OCI-LY7 (cell line): ENCODE results near the gene PARP6. TPM values are rescaled to one million over a fixed set of nuclear protein-coding genes. Genes with fewer than 3 reads are reported as not detected.

ENCODE experiments used
- BruUV-seq: library from RNA; stranded (reverse); fragments of 400-500 nt; replicated peaks from 2 replicates; lab custom pipeline; 2021; lab: Mats Ljungman, UMichigan
- CTCF ChIA-PET: fragments of 300-600 bp; sonication (Branson Sonifier 250); formaldehyde crosslinking; loops from one replicate; lab custom pipeline; 2022; ENCODE audit warnings: antibody characterized with exemption; ENCODE audit not compliant: unreplicated experiment; lab: Charles Lee
- POLR2A ChIA-PET: fragments of 300-600 bp; sonication (Branson Sonifier 250); formaldehyde crosslinking; loops from one replicate; lab custom pipeline; 2022; ENCODE audit warnings: antibody characterized with exemption; lab: Charles Lee
- DNase-seq: peaks from one replicate; pipeline ENCODE4 v3.0.0-alpha.2; 2015; ENCODE audit warnings: low spot score
- H2AFZ ChIP-seq: fragments of 200-600 bp; sonication (generic), shearing (Covaris generic); 2 replicates; pipeline ENCODE4 v1.6.1; 2014; ENCODE audit warnings: mild to moderate bottlenecking, antibody characterized with exemption, low read length, moderate library complexity
- H3K27ac ChIP-seq: fragments of 200-600 bp; sonication (generic); 2 replicates; pipeline ENCODE4 v1.5.1; 2014; ENCODE audit warnings: mixed run types, low read depth, mild to moderate bottlenecking, moderate library complexity, low read length, inconsistent platforms; ENCODE audit not compliant: poor library complexity, severe bottlenecking
- H3K36me3 ChIP-seq: fragments of 200-600 bp; sonication (generic); 2 replicates; pipeline ENCODE4 v1.6.1; 2014; ENCODE audit warnings: mild to moderate bottlenecking, antibody characterized with exemption, low read length, moderate library complexity, mixed read lengths; ENCODE audit not compliant: insufficient read depth
- H3K4me1 ChIP-seq: fragments of 200-600 bp; sonication (generic); 2 replicates; pipeline ENCODE4 v1.5.1; 2014; ENCODE audit warnings: mild to moderate bottlenecking, low read length; ENCODE audit not compliant: insufficient read depth, poor library complexity, severe bottlenecking
- H3K4me2 ChIP-seq: fragments of 200-600 bp; sonication (generic); 2 replicates; pipeline ENCODE4 v1.6.1; 2014; ENCODE audit warnings: mild to moderate bottlenecking, low read length
- H3K4me3 ChIP-seq: fragments of 200-600 bp; sonication (generic); 2 replicates; pipeline ENCODE4 v1.5.1; 2014; ENCODE audit warnings: mild to moderate bottlenecking, low read depth, low read length; ENCODE audit not compliant: poor library complexity, severe bottlenecking
- H3K79me2 ChIP-seq: fragments of 200-600 bp; sonication (generic); 2 replicates; pipeline ENCODE4 v1.6.1; 2016; ENCODE audit warnings: low read depth, mild to moderate bottlenecking, low read length, moderate library complexity, mixed read lengths; ENCODE audit not compliant: insufficient read depth
- H3K9me2 ChIP-seq: fragments of 200-600 bp; sonication (generic); 2 replicates; pipeline ENCODE4 v1.6.1; 2016; ENCODE audit warnings: mild to moderate bottlenecking, low read length, mixed read lengths; ENCODE audit not compliant: insufficient read depth
- H3K9me3 ChIP-seq: fragments of 200-600 bp; sonication (generic); 2 replicates; pipeline ENCODE4 v1.6.1; 2014; ENCODE audit warnings: mild to moderate bottlenecking, mixed run types, low read length, mixed read lengths
- H4K20me1 ChIP-seq: fragments of 200-600 bp; sonication (generic); 2 replicates; pipeline ENCODE4 v1.6.1; 2014; ENCODE audit warnings: mild to moderate bottlenecking, antibody characterized with exemption, low read length, moderate library complexity, mixed read lengths; ENCODE audit not compliant: insufficient read depth
- EZH2phosphoT487 ChIP-seq: fragments of 200-600 bp; sonication (generic); IDR thresholded peaks from 2 replicates; pipeline ENCODE4 v1.6.1; 2018; ENCODE audit warnings: low read depth, borderline replicate concordance, mild to moderate bottlenecking, mixed run types, antibody characterized with exemption, low read length, moderate library complexity, mixed read lengths
- intact Hi-C: fragments of 100-400 bp; cut with micrococcal nuclease; formaldehyde crosslinking; loops from one replicate; pipeline ENCODE4 v1.10.0; 2022; ENCODE audit not compliant: unreplicated experiment
- total RNA-seq, 2 experiments: library from RNA; depleted of rRNA in 1 of 2; stranded (reverse); fragments of >200 nt in 1 of 2; shearing (Covaris generic) in 1 of 2; gene quantifications; 2 replicates each; pipeline ENCODE4 v1.2.3, GENCODE V29; 2014 to 2022
- TF ChIP-seq, protein P1 (sequence below): fragments of 200-600 bp; sonication (generic); conservative IDR thresholded peaks from 2 replicates; pipeline ENCODE4 v1.5.1; 2014; ENCODE audit warnings: mild to moderate bottlenecking, antibody characterized with exemption, low read length, moderate library complexity, mixed read lengths

Gene PARP6
- total RNA-seq, 2 experiments from 2014 or later, result 58.3 to 73.3 TPM

DNA sequence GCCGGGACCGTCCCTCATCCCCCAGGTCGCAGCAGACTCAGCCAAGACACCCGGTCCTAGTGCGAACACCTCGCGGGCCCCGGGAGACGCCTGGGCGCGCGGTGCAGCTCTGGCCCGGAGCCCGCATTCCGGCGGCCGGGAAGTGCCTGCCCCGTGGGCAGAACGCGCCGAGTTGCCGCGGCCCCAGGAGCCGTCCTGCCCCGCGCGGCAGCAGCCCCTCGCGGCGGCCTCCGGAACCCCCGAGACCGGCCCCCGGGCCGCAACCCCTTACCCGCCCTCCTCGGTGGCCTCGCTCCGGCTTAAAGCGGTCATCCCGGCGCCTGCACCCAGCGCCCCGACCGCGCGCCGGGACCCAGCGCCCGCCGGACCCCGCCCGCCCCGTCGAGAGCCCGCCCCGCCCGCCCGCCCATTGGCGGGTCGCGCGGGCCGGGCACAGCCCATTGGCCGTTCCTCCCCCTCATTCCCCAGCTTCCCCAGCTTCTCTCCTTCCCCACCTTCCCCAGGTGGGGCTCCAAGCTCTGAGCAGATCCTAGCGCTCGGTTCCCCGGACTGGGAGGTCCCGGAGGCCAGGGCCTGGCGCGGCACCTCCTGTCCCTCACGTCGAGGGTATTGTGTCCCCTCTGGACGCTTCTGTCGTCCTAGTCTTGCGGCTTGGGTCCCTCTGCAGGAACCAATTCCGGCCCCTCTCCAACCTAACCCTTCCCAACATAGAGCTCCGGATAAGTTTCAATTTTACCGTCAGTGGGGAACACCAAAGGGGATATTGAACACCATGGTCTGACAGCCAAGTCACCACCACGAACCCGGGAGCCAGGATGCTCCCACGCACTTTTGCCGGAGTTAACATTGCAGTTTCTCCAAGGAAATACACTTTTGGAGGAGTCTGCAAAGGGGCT, 74.6 kb downstream of the PARP6 start, which contains the start of gene GRAMD2A:
Gene GRAMD2A, minus strand, starts transcription at position 328 of the 896 bp plus-strand sequence.
- CTCF ChIA-PET, result no interaction called here
- intact Hi-C loops, result loop anchor here (2.0 to 5.0 kb wide), 3 partner anchors 33 to 89 kb away; partner anchors contain the start of genes PARP6 and PKM
- DNase-seq, result no peak

DNA sequence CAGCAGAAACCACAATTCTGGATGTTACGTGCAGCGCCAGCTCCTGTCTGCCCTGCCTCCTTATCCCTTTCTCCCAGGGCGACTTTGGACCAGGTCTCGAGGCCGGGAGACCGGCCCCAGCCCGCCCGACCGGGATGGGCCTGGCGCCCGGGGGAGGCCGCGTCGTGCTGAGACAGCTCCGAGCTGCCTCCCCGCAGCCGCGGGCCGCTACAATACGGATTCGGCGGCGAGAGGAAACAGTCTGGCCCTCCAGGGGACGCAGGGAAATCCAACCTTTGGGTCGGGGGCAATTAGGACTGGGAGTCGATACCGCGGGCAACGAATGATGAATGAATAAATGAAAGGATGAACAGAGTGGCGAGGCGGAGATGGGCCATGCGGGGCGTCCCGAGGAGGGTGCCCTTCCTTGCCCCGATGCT, 75.3 kb downstream of the PARP6 start:
- no peak overlapping the region for H2AFZ ChIP-seq
- H3K4me3 ChIP-seq, result no peak overlapping the region
- intact Hi-C loops, result loop anchor here (5.0 kb wide), 1 partner anchor 75 kb away; the partner anchor contains the start of gene PARP6
- no TSS peak for BruUV-seq
- H3K9me2 ChIP-seq, result no peaks in the 10 kb centered on the region
- ChIA-PET CTCF (no interaction called here), POLR2A (no interaction called here)
- H3K27ac ChIP-seq, result no peak overlapping the region
- peaks cover 10% of the 10 kb centered on the region for H3K4me1 ChIP-seq
- TF ChIP-seq EZH2phosphoT487, result no peak
- TF ChIP-seq, protein P1, sequence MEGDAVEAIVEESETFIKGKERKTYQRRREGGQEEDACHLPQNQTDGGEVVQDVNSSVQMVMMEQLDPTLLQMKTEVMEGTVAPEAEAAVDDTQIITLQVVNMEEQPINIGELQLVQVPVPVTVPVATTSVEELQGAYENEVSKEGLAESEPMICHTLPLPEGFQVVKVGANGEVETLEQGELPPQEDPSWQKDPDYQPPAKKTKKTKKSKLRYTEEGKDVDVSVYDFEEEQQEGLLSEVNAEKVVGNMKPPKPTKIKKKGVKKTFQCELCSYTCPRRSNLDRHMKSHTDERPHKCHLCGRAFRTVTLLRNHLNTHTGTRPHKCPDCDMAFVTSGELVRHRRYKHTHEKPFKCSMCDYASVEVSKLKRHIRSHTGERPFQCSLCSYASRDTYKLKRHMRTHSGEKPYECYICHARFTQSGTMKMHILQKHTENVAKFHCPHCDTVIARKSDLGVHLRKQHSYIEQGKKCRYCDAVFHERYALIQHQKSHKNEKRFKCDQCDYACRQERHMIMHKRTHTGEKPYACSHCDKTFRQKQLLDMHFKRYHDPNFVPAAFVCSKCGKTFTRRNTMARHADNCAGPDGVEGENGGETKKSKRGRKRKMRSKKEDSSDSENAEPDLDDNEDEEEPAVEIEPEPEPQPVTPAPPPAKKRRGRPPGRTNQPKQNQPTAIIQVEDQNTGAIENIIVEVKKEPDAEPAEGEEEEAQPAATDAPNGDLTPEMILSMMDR, result no peak
- no peak overlapping the region for H3K4me2 ChIP-seq
- peaks cover 9% of the 10 kb centered on the region; the same call in 1 of the 2 replicates for H4K20me1 ChIP-seq
- no peak for DNase-seq
- no peaks in the 10 kb centered on the region for H3K79me2 ChIP-seq
- peaks cover 43% of the 10 kb centered on the region for H3K36me3 ChIP-seq
- H3K9me3 ChIP-seq, result no peaks in the 10 kb centered on the region

More for the DNA sequence above, 74.6 kb downstream of the PARP6 start, which contains the start of gene GRAMD2A:
- peaks cover 10% of the 10 kb centered on the region; the same call in 1 of the 2 replicates for H4K20me1 ChIP-seq
- H3K4me1 ChIP-seq, result peaks cover 10% of the 10 kb centered on the region
- POLR2A ChIA-PET, result no interaction called here
- H3K4me2 ChIP-seq, result no peak within 1 kb of the TSS
- no peak within 1 kb of the TSS for H3K4me3 ChIP-seq
- peaks cover 50% of the 10 kb centered on the region for H3K36me3 ChIP-seq
- H3K9me3 ChIP-seq, result no peaks in the 10 kb centered on the region
- no peaks in the 10 kb centered on the region for H3K79me2 ChIP-seq
- H2AFZ ChIP-seq, result no peak within 1 kb of the TSS
- no peak within 1 kb of the TSS for H3K27ac ChIP-seq
- TF ChIP-seq, protein P1, result no peak
- no peak for TF ChIP-seq EZH2phosphoT487
- BruUV-seq, result no TSS peak
- no peaks in the 10 kb centered on the region for H3K9me2 ChIP-seq
